ENCODE results near the gene CAMKV.

The CAMKV gene

GRCh38 chr3:49896345-49896744, 26.6 kb upstream of the CAMKV start:
- no peak for DNase-seq (ENCODE audit: low spot score)

DNA sequence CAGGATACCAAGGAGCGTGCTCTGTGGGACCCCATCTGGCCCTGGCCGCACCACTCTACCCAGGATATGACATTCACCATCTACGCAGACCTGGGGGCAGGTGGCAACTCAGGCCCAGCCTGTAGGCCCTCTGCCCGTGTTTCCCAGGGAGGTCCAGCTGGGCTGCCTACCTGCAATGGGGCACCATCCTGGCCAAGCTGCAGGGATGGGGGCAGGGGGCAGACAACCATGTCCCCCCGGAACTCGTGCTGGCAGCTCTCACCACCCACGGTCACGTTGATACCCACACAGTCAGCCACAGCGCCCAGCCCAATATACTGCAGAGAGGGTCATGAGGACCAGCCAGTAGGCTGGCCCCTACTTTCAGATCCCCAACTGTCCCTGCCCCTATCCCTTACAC, 26.1 kb upstream of the CAMKV start:
- DNase-seq (ENCODE audit: low spot score) = no peak

- no peak for DNase-seq (ENCODE audit: low spot score)
Observed at GRCh38 chr3:49889296-49889695, 19.6 kb upstream of the CAMKV start.

- no peak for DNase-seq (ENCODE audit: low spot score)
Observed at GRCh38 chr3:49886922-49887265, 17.2 kb upstream of the CAMKV start.

DNA sequence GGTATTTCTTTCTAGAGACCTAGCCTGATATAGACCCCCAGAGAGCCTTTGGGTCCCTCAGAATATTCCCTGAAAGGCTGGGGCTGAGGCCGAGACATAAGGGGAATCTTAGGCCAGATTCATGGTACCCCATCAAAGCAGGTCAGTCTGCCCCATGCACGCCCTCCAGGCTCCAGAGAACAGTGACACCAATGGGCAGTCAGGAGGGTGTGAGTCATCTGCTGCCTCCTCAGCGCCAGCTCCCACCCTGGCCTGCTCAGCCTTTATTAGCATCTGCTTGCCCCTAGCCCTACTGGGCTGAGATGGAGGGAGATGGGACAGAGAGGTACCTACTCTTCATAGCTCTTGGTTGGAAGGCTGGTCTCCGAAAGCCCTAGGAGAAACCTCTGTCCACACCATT, 14.3 kb upstream of the CAMKV start:
- no peak for DNase-seq (ENCODE audit: low spot score)

DNA sequence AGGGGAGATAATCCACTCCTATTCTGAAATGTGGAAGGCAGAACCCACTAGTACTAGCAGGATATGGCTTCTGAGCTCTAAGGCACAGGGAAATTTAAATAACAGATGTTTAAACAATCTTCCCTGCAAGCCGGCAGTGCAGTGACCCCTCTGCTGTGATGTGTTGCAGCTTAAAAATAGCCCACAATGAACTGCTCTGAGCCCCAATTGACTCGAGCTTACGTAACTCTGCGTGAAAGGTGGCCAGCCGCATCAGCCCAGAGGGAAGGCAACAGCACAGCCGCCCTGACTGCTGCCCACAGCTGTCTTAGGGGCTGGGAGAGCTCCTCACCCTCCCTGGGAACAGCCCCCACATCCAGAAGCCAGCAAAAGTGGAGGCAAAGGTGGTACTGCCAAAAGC, 12.5 kb upstream of the CAMKV start:
- no peak for DNase-seq (ENCODE audit: low spot score)

DNA sequence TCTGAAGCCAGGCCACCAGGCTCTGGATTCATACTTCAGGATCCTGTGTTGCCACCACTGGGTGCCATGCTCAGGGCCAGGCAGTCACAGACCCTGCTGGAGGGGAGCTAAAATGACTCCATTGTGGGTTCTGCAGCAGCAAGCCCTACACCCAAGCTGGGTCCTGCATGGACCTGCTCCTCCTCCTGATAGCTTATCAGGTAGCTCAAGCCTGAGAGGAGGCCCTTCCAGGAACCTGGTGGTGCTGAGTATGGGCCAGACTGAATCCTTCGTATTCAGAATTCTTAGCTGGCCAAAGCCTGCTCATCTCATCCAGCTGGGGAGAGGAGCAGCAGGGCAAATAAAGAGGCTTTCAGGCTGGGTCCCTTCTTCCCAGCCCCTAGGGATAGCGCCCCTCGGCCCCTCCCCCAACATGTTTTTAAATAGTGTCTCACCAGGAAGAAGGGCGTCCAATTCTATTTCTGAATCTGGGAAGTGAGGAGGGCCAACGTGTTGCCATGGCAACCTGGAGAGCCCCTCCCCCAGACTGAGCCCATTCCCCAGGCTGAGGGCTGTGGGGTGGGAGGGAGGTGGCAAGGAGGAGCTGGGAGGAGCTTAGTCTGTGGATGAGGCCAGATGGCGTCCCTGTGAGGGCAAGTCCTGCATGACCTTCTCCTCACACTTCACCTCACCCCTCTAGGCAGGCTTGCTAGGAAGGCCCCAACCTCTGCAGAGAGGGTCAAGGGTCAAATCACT, 11.0 kb upstream of the CAMKV start:
- DNase-seq (ENCODE audit: low spot score) = no peak

DNA sequence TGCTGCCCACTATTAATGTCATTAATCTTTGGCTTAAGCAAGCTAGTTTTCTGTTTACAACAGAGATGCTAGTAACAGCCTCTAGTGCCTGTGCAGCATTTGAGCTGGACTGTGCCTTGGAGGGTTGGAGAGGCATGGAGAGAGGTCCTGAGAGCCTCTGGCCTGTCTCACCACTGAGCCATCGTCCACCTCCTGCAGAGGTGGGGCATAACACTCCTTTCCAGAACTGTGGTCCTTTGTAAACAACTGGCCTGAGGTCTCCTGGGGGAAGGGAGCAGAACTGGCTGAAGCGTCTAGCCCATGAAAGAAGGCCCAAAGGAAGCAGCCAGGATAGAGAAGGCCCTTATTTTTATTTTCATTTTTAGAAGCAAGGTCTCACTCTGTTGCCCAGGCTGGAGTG, 10.0 kb upstream of the CAMKV start:
- no peak for DNase-seq (ENCODE audit: low spot score)

GRCh38 chr3:49878686-49879085, 9.0 kb upstream of the CAMKV start:
- no peak for DNase-seq (ENCODE audit: low spot score)

GRCh38 chr3:49877716-49878115, 8.0 kb upstream of the CAMKV start:
- no peak for DNase-seq (ENCODE audit: low spot score)

GRCh38 chr3:49876567-49876966, 6.9 kb upstream of the CAMKV start:
- no peak for DNase-seq (ENCODE audit: low spot score)

DNA sequence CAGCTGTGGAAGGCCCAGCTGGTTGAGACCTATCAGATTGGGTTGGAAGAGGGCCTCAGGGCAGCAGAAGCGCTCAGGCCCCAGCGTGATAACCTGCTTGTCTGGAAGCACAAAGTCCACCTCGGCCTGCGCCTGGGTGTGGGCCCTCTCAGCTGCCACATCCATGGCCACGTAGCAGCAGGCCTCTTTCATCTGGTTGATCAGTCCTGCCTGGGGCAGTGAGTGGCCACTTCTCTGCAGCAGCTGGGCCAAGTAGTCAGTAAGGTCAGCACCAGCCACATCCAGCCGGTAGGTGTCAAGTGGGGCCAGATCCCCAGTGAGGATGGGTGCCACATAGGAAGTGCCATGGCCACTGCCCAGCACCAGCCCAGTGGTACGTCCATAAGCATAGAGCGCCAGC, 3.9 kb upstream of the CAMKV start:
- DNase-seq (ENCODE audit: low spot score) = no peak

DNA sequence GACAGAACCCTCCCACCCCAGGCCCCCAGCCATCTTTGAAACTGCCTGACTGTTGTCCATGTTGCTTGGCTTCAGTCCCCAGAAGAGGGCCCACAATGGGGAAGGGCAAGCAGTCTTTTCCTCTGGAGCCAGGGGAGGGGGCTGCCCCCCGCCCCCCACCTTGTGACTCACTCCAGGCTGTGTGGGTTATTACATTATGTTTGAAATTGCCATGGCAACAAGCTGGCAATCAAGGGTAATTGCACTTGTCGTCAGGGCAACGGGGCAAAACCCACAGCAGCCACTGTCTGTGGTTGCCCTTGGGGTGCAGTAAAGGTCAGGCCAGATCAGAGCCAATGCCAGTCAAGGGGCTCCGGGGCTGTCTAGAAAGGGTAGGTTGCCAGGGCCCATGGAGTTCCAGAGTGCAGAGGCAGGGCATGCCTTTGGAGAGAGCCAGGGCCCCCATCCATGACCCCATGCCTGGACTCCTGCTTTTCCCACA, 3.1 kb upstream of the CAMKV start:
- peak; percentile 53 for DNase-seq (ENCODE audit: low spot score)

DNA sequence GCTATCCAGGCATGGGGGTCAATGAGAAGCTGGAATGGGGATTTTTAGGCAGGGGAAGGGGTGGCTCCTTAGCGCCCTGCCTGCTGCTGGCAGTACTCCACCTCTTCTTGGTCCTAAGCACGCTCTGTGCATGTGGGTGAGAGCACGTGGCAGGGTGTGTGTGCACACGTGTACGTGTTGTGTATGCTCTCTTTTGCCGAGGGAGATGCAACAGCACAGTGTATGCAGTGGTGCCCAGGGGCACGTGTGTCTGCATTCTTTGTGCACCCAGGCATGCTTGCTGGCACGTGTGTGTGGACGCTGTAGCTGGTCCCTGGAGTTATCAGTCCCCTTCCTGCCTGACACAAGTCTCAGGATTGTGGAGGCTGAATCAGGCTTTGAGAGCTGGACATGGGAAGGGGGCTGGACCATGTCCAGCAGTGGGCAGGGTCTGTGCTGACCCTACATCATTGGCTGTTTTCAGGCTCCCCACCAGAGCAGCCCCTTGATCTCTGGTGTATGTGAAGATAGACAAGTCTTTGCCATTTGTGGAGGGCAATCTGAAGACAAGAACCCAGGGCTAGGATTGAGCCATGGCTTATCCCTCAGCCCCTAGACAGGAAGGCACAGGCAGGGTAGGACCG, 1.9 kb upstream of the CAMKV start:
- no peak for DNase-seq (ENCODE audit: low spot score)

DNA sequence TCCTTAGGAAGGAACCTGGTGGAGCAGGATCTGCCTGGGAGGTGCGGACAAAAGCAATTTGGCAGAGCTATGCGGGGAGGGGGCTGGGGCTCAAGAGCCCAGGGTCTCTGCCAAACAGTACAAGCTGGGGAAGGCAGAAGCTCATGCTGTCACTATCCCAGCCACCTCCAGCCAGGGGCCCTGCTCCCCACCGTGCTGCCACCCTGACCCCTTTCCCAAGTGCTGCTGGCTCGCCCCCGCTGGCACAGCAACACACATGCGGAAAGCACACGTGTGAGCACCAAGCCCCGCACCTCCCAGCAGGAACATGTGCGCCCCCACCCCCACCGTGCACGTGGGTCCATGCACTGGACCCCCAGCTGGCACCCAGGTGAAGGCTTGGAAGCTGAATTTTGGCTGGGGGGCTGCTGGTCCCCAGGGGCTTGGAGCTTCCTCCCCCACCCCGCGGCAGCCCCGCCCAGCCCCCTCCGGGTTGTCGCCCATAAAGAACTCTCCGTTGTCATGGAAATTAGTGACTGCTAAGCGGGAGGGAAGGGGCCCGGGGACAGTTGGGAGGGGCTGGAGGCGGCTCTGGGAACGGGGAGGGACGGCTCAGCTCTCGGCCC, 742 bp downstream of the CAMKV start:
- DNase-seq (ENCODE audit: low spot score) = no peak

- no peak for DNase-seq (ENCODE audit: low spot score)
Observed at GRCh38 chr3:49867871-49868321, 1.8 kb downstream of the CAMKV start.

- DNase-seq (ENCODE audit: low spot score) = no peak
Observed at GRCh38 chr3:49867400-49867799, 2.3 kb downstream of the CAMKV start.

- DNase-seq (ENCODE audit: low spot score) = no peak
Observed at GRCh38 chr3:49865198-49865784, 4.4 kb downstream of the CAMKV start.

- DNase-seq (ENCODE audit: low spot score) = no peak
Observed at GRCh38 chr3:49864505-49864904, 5.2 kb downstream of the CAMKV start.

DNA sequence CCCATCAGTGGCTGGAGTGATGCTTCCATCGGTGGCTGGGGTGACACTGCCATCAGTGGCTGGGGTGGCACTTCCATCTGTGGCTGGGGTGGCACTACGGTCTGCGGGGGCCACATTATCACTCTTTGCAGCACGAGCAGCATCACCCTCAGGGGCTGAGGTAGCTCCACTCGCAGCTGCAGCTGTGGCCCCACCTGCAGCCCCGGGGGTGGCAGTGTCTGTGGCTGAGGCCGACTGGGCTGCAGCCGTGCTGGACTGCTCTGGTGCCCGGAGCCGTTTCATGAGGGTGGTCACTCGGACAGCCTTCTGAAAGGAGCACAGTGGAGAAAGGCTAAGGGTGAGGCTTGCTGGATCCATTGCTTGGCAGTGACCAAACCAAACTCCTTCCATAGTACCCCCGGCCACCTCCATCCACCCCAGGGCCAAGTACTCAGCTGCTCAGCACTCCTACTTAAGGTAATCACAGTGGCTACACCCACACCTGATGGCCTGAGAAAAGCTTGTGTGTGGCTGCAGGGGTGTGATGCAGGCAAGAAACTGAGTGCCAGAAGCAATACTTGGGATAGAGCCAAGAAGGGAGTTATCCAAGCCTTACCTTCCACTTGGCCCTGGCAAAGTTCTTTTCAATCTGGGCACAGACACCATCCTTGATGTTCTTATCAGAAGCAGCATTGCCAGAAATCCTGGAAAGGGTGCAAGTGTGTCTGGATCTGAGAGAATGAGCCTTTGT, 10.0 kb downstream of the CAMKV start:
- no peak for DNase-seq (ENCODE audit: low spot score)

DNA sequence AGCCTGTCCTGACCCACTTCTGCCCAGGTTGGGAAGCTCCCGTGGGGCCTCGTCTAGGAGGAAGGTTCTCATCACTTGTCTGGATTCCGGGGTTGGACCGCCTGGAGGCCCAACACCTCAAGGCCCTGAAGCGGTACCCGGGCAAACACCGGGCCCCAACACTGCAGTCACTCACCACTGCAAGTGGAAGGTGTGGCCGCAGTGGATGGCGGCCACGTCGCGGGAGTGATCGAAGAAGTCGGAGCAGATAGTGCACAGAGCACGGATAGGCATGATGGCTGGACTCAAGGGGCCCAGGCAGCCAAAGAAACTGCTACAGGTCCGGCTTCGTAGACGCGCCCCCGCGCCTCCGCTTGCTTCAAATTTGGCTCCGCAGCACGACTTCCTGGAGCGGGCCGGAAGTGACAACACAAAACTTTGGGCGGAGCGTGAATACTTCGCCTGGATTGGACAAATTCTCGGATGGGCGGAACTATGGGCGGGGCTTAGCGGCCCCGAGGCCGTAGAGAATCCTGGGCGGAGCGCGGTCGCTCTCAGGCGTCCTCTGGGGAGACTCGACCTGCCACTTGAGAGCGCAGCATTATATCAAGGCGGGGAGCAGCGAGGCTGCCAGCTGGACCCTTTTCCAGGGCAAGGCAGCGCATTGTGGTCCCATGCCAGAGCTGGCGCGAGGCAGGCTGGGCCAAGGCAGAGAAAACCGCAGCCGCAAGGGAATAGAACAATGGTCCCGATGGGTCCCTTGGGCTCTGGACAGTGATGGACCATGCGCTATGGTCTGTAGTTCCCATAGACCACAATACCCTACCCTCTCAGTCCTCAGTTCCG, 13.3 kb downstream of the CAMKV start, which contains the start of gene TRAIP:
TSS of gene TRAIP (minus strand) at position 384 of the 825 bp plus-strand sequence. CDS start at position 273, 111 bp downstream.
- DNase-seq (ENCODE audit: low spot score) = peak; percentile 95

Data from CD4-positive, alpha-beta T cell treated with Interleukin-2 at 100 ng/mL for 4 hours (primary cell).